CD1c-positive myeloid dendritic cell (primary cell): ENCODE measurements around the gene SCYGR1.
"Not testable (repeated sequence)": the region's sequence is repeated elsewhere in the genome, so short reads cannot be mapped to it uniquely, and the experiment has no call there.

Experiments used
- DNase-seq: peaks from one replicate; pipeline ENCODE4 v3.0.0-alpha.2; 2016; ENCODE audit errors: extremely low spot score

Gene SCYGR1

DNA sequence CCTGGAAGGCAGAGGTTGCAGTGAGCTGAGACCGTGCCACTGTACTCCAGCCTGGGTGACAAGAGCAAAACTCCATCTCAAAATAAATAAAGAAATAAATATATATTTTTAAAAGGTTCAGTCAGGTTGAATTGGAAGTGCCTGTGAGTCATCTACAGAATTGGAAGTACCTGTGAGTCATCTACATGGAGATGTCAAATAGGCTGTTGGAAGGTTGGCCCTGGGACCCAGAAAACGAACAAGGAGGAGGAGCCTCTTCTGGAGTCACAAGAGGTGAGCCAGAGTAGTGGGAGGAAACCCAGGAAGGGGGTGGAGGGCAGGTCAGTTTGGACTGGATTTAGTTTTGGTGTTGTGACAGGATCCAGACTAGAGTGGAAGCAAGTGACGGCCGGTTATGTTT lies 15.2 kb upstream of the SCYGR1 start:
- DNase-seq: no peak

GRCh38 chr2:227402321-227402720 lies 14.6 kb upstream of the SCYGR1 start:
- DNase-seq: no peak

DNA sequence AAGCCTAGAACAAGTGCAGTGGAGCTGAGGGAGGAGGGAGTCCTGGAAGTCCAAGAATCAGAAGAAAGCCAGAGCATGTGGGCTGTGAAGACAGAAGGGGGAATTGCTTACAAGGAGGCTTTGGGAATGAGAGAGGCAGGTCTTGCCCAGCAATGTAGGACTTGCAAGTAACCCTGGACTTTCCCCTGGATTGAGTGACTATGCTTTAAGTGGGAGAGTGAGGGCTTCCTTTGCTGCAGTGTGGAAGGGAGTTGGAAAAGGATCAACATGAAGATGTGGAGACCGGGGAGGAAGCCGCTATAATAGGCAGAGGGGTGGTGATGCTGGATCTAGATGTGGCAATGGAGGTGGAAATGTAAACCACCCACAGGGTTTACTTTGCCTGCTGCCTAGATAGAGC lies 13.8 kb upstream of the SCYGR1 start:
- no peak for DNase-seq

DNA sequence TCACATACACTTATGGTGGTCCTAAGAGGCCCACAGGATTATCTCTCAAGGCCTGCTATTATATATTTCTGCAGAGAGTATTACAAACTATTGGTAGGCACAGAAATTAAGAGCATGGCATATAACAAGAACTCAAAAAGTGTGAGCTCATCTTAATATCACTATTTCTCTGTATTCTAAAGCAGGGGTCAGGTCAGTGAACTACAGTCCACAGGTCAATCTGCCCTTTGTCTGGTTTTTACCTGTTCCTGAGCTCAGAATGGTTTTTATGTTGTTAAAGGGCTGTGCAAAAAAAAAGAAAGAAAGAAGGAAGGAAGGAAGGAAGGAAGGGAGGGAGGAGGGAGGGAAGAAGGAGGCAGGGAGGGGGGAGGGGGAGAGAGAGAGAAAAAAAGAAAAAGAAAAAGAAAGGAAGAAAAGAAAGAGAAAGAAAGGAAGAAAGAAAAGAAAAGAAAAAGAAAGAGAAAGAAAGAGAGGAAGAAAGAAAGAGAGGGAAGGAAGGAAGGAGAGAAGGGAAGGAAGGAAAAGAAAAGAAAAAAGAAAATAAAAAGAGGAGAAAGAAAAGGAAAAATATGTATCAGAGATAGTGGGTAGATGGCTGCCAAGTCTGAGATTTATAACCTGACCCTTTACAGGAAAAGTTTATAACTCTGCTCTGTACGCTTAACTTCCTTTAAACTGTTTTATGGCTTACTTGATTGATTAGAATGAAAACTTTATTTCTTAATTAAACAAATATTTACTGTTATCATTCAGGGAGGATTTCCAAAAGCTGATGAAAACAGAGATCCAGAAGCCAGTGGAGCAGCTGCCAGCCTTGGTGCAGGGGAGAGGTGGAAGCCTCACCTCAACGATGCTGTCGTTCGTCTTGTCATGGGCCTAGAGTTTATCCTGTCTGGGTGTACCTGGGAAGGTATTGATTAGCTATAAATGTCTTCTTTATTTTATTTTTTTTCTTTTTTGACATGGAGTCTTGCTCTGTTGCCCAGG lies 11.2 kb upstream of the SCYGR1 start:
- no peak for DNase-seq

- no peak for DNase-seq
Measured at GRCh38 chr2:227397562-227397961, 9.8 kb upstream of the SCYGR1 start.

DNA sequence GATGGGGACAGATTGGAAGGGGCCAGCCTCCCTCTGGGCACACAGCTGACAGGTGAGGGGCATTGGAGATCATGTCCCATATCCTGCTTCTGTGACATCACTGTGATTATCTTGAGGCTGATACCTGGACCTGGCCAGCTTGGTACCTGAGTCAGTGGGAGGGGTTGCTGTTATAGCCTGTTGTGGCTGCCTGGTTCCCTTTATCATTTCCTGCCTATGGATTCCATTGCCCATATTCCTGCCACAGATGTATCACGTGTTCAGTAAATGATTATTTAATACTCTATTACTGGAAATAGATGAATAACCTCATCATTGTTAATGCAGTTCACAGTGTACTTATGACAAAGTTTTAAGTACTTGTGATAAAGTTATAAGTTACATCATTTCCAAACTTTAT lies 7.8 kb upstream of the SCYGR1 start:
- no peak for DNase-seq

GRCh38 chr2:227394401-227394800 lies 6.7 kb upstream of the SCYGR1 start:
- DNase-seq: no peak

DNA sequence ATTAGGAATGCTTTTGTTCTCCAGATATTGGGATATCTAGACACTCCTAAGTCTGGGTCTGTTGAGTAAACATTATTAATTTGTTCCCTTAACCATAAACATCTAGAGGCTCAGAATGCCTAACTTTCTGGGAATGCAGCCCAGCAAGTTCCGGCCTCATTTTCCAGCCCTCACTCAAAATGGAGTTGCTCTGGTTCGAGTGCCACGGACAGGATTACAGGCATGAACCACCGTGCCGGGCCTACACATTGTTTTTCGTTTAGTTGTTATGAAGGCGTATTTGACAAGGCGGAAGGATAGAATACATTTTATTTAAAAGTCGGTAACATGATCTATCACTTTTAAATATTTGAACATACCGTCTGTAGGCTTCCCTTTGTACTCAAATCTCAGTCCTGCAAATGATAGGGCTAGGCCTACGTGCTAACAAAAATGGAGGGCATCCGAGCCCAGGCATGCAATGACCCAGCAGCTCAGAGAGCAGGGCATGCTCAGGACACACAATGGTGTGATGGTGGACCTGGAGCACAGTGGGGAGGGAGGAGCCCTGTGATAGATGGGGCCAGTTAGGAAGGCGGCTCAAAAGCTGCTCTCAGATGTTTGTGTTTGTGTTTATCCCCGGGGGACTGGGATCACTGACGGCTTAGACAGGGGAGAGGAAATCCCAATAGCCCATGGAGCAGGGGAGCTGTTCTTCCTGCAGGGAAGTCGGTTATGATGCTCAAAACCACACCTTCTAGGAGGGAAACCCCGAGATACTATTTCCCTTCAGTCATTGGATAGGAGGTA lies 2.9 kb upstream of the SCYGR1 start:
- DNase-seq: no peak

DNA sequence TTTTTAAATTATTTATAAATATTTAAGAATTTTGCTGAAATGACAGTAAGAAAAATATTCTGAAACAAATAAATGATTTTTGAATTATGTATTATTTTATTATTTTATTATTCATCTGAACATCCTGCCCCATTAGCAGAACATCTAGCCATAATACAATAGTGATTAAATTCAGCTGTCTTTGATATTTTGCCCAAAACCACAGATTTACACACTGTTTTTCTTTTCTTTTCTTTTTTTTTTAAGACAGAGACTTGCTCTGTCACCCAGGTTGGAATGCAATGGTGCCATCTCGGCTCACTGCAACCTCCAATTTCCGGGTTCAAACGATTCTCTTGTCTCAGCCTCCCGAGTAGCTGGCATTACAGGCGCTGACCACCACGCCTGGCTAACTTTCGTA lies 1.9 kb upstream of the SCYGR1 start:
- no peak for DNase-seq

GRCh38 chr2:227389231-227389630 lies 1.5 kb upstream of the SCYGR1 start:
- no peak for DNase-seq

GRCh38 chr2:227388537-227389011 lies 825 bp upstream of the SCYGR1 start:
- DNase-seq: no peak

DNA sequence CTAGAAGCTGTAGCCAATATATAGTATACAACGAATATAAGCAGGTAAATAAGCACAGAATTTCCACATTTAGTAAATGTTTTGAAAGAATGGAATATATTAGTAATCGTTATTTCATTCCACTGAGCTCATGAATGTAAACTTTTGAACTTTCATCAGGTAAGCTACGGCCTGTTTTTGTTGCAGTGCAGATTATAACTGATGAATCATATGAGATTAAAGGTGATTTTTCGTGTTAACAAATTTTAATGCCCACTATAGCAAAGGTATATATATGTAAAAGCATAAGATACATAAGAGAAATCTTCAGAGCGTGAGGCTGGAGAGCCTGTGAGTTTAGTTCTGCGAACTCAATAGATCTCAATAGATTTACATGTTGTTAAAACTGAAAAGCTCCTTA lies 1.1 kb downstream of the SCYGR1 start:
- no peak for DNase-seq

DNA sequence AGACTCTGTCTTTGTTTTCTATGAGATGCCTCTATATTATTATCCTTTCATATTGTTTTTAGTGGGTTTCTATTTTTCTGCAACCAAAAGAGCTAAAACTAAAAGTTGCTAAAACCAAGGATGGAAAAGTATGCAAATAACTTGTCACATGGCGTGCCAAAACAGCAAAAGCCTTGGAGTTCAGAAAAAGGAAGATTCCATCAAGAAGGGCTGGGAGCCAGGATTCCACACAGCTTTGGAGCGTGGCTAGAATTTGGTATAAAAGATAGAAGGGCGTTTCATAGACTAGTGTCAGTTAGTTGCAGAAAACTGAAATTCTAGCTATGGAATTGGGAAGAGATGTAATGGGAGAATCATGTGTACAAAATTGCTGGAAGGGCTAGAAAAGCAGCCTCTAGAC lies 4.1 kb downstream of the SCYGR1 start:
- no peak for DNase-seq

DNA sequence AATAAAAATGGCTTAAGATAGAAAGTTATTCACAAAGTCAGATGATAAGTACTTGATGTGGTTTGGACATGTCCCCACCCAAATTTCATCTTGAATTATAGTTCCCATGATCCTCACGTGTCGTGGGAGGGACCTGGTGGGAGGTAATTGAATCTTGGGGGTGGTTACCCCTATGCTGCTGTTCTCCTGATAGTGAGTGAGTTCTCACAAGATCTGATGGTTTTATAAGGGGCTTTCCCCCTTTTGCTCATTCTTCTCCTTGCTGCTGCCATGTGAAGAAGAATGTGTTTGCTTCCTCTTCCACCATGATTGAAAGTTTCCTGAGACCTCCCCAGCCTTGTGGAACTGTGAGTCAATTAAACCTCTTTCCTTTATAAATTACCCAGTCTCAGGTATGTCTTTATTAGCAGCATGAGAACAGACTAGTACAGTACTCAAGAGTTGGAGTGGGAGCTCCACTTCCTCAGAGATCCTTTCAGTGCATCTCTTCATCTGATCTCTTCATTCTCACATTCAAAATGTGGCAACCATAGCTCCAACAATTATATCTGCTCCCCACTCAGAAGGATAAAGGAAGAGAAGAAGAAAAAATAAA lies 5.4 kb downstream of the SCYGR1 start:
- not testable (repeated sequence) for DNase-seq

DNA sequence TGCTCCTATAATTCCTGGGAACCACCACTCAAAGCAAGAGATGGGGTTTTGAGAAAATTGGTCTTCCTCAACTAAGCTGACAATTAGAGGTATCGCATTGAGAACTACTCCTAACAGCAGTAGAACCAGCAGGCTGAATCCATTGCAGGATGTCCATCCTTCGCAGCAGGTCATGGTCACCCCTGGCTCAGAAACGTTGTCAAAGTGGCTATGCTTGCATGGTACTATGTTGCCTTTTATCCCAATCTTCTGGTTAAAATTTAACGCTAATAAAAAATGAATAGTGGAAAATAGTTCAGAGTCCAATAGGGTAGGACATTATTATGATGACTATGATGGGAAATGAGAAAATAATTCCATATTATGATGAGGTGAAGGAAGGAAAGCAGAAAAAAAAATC lies 8.7 kb downstream of the SCYGR1 start, which contains the start of gene TM4SF20:
Gene TM4SF20 (minus strand): TSS at position 212 of the 400 bp plus-strand sequence. CDS start 38 bp downstream, at position 174.
- no peak for DNase-seq

DNA sequence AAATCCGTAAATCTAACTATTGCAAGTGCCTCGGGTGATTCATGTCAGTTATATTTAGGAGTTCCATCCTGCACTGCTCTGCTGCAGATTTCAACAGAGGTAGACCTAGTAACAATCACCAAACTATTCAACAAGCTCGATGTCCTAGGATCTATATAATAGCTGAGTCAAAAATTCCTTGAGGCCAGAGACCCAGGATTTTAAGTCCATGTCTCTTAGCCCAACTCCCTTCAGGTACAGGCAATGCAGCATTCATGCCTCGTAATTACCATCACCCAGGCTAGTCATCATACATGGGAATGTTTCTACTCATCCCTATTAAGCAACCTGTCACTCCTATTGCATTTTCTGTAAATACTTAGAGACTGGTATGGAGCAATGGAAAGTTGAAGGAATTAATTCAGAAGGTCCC lies 9.4 kb downstream of the SCYGR1 start:
- DNase-seq: no peak

DNA sequence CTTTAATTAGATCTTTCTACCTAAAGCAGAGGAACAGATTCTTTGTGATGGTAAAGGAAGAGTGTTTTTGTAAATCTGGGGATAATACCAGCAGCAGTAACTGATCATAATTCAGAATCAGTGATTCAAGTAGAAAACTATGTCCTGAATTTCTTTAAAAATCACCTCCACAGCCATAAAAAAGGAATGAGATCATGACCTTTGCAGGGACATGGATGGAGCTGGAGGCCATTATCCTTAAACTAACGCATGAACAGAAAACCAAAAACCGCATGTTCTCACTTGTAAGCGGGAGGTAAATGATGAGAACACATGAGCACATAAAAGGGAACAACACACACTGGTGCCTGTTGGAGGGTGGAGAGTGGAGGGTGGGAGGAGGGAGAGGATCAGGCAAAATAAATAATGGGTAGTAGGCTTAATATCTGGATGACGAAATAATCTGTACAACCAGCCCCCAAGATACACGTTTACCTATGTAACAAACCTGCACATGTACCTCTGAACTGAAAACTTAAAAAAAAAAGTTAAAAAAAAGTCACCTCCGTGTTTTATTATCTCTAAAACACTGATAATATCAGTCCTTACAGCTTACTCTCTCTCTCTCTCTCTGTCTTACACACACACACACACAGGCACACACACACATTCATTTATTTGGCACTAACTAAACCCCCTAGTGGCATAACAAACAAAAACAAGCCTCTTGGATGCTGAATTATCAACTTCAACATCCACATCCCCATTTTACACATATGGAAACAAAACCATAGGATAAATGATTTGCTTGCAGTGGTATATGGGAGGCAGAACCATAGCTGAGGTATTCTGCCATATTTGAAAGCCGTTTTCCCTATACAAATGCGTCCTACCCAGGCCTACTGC lies 10.0 kb downstream of the SCYGR1 start:
- no peak for DNase-seq

GRCh38 chr2:227376656-227377396 lies 10.9 kb downstream of the SCYGR1 start:
- DNase-seq: no peak

GRCh38 chr2:227374158-227374557 lies 13.6 kb downstream of the SCYGR1 start:
- no peak for DNase-seq

- no peak for DNase-seq
Measured at GRCh38 chr2:227373389-227373788, 14.4 kb downstream of the SCYGR1 start.
